ENCODE results near the gene P2RX2.

The P2RX2 gene

DNA sequence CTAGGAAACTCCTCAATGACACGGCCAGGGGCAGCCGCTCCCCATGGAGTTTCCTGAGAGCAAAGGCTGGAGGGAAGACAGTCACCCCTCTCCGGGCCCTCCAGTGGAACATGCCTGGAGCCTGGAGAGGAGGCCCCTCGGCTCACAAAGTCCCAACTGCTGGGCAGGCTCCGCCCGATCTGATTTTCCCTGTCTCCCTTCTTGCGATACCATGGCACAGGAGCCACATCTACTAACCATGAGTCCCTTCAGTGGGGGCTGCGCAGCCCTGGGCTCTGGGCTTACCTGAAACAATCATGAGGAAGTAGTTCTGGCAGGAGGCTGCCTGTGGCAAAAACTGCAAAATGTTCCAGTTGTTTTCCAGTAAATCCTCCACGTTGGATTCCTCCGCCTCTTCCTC is 15.3 kb downstream of the P2RX2 start:
- FAIRE-seq, result no peak
- DNase-seq (ENCODE audit: insufficient read length, low spot score), result no peak

DNA sequence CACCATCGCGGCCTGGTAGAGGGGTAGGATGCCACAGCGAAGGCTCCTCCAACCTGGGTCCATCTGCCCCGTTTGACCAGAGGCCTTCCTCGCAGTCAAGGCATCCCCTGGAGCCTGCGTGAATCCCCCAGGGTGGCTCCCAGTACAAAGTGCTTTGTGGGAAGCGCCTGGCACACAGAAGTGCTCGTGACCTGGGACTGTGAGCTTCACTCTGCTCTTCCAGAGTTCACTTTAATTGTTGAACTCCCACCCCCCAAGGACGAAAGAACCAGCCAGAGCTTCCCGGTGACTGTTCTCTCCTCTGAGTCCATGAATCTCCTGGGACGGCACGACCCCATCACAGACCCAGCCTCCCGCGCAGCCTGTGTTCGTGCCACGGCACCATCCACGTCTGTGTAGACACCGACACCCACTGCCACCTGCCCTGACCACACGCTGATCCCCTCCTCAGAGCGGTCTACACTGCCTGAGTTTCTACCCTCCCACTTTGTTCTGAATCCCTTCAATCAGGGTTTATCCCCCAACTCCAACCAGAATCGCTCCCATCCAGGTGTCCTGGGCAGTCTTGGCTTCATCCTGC is 15.9 kb downstream of the P2RX2 start:
- FAIRE-seq (no peak), DNase-seq (ENCODE audit: insufficient read length, low spot score) (no peak)

- FAIRE-seq (no peak), DNase-seq (ENCODE audit: insufficient read length, low spot score) (no peak)
These were observed 16.7 kb downstream of the P2RX2 start for GRCh38 chr12:132635076-132635955.

- DNase-seq (ENCODE audit: insufficient read length, low spot score), result no peak
- no peak for FAIRE-seq
These were observed 19.2 kb downstream of the P2RX2 start for GRCh38 chr12:132637811-132638210.

- no peak for DNase-seq (ENCODE audit: insufficient read length, low spot score)
- FAIRE-seq, result peak; percentile 82
These were observed 20.2 kb downstream of the P2RX2 start for GRCh38 chr12:132638541-132639408.

DNA sequence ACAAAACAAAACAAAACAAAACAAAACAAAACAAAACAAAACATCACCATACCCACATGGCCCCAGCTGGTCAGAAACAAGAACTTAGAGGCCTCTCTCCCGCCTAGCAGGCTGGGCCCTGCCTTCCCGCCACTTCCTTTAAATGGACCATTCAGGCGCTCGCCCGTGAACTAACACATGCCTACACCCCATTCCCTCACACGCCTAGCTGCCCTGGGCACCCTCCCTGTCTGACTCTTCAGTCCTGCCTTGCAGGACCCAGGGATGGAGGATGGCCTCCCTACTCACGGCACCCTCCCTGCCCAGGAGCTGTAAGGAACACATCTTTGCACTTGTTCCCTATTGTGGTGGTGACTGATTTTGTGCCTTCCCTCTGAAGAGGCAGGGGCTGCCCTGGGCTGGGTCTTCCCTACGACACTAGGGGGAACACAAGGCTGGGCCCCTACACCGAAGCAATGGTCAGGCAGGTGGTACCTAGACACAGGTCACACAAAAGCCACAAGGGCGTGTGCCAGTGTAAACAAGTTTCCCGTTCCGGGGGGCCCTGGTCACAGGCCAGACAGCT is 21.5 kb downstream of the P2RX2 start:
- DNase-seq (ENCODE audit: insufficient read length, low spot score) (no peak), FAIRE-seq (no peak)

- no peak for FAIRE-seq
- no peak for DNase-seq (ENCODE audit: insufficient read length, low spot score)
These were observed 22.4 kb downstream of the P2RX2 start for GRCh38 chr12:132640936-132641335.

- no peak for FAIRE-seq
- no peak for DNase-seq (ENCODE audit: insufficient read length, low spot score)
These were observed 23.5 kb downstream of the P2RX2 start for GRCh38 chr12:132641811-132642650.

- no peak for FAIRE-seq
These were observed 24.6 kb downstream of the P2RX2 start for GRCh38 chr12:132642846-132643835.

DNA sequence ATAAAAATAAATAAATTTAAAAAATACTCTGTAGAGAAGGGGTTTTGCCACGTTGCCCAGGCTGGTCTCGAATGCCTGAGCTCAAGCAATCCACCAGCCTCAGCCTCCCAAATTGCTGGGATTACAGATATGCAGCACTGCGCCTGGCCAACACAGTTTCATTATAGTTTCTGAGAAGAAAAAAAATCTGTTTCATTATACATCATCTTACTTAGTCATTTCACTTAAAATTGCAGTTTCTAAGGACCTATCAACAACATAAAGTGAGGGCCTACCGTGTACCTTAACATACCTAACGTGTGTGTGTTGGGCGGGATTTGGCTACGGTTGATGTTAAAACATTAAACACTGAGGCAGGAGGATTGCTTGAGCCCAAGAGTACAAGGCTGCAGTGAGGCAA is 28.3 kb downstream of the P2RX2 start:
- DNase-seq (ENCODE audit: insufficient read length, low spot score), result no peak
- no peak for FAIRE-seq

More at GRCh38 chr12:132642846-132643835, 24.6 kb downstream of the P2RX2 start:
- DNase-seq (ENCODE audit: insufficient read length, low spot score), result no peak

- FAIRE-seq, result no peak
- no peak for DNase-seq (ENCODE audit: insufficient read length, low spot score)
These were observed 29.3 kb downstream of the P2RX2 start for GRCh38 chr12:132647858-132648257.

DNA sequence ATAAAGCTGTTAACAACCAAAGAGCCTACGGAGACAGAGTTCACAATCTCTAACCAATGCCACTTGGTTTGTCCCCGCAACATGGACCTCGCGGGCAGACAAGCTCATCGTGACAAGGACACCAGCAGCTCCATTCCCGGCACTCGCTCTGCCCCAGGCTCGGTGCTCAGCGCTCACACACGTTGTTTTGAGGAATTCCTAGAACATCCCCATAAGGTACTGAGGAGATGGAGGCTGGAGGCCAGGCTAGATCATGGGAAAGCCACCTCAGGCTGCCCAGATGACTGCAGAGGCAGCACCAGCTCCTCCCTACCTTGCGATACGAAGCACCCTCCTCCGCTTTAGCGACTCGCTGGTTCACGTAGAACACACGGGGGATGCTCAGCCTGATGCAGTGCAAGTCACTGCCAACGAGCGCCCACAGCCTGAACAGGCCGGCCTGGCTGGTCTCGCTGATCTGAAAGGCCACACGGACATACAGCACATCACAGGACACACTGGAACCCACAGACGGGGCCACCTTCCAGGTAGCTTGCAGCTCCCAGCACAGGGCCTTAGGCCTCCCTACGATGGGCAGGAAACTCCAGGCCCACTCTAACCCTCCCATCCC is 30.1 kb downstream of the P2RX2 start:
- no peak for FAIRE-seq
- no peak for DNase-seq (ENCODE audit: insufficient read length, low spot score)

GRCh38 chr12:132649226-132649945 is 30.8 kb downstream of the P2RX2 start:
- no peak for DNase-seq (ENCODE audit: insufficient read length, low spot score)
- FAIRE-seq, result no peak

- FAIRE-seq (no peak), DNase-seq (ENCODE audit: insufficient read length, low spot score) (no peak)
These were observed 33.0 kb downstream of the P2RX2 start for GRCh38 chr12:132651444-132652100.

DNA sequence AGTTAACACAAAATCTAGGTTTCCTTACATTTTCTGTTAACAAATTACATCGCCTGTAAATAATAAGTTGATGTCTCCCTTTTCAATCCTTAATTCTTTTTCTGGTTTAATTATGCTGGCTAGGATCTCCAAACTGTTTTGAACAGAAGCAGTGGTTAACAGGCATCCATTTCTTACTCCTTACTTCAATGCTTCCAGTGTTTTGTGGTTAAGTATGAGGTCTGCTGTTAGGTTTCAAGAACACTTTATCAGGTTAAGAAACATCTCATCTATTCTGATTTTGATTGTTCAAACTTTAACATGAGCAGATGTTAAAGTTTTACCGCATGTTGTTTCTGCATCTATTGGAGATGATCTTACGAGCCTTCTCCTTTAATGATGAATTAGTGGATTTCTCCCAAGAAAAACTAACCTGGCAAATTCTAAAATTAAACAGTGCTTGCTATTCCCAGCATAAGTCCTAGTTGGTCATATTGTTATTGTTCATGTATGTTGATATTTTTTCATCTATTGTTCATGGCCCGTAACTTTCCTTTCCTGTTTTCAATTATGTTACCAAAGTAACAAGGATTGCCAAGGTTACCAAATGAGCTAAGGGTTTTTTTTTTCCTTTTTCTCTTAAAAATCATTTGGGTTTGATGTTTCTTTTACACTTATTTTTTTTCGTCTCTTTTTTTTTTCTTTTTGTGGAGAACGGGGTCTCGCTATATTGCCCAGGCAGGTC is 35.2 kb downstream of the P2RX2 start:
- DNase-seq (ENCODE audit: insufficient read length, low spot score) (no peak), FAIRE-seq (no peak)

DNA sequence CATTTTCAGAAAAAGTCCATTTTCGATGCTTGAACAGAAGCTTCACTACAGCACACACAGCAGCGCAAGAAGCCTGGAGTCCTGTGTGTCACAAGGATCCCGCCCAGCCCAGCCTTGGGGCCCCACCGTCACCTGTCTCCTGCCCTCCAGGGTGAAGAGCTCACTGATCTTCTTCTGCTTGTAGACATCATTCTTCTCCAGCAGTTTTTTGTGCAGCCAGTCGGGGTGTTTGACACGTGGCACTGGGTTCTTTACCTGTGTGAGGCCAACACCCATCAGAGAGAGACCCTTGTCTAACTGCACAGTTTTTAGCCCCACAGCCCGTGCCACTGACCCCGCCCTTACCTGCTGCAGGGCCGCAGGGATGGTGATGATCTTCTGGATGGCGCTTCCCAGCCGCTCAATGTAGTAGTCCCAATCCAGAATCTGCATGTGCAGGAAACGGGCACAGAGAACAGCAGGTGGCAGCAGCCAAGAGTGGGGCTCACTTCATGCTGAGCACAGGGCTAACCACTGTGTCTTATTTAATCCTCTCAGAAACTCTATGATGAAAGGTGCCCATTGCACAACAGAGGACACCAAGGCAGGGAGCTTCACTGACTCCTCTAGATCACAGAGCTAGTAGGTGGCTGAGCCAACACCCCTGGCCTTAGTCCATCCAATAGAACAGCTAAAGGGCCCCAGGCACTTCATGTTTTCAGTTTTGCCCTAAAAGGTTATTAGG is 38.6 kb downstream of the P2RX2 start:
- no peak for DNase-seq (ENCODE audit: insufficient read length, low spot score)
- no peak for FAIRE-seq
